Measurements from ENCODE around the gene FOXL3.

The FOXL3 gene

DNA sequence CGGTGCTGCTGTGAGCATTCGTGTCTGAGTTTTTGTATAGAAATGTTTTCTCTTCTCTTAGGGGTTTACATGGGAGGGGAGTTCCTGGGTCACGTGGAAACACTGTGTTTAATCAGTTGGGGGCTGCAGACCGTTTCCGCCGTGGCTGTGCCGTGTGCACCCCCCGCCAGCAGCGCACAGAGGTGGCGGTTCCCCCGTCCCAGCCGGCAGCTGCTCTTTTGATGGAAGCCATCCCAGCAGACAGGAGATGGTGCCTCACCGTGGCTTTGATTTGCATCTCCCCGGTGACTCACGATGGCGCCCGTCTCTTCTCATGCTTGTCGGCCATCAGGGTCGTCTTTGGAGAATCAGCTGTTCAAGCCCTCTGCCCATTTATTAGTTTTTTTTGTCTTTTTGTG, 34.9 kb upstream of the FOXL3 start:
- POLR2A ChIA-PET, result no interaction called here
- Histone ChIP-seq H3K4me1 (ENCODE audit: control extremely low read depth in 1 of 4, control insufficient read depth in 4 of 4, insufficient read depth in 4 of 4, low read length in 3 of 4) (no peaks in the 10 kb centered on the region), H3K27ac (ENCODE audit: insufficient read depth in 1 of 2, low read depth in 1 of 2, low read length in 2 of 2, poor library complexity in 1 of 2, severe bottlenecking in 2 of 2) (no peak overlapping the region), H3K9me3 (ENCODE audit: control extremely low read depth in 1 of 5, control insufficient read depth in 4 of 5, insufficient read depth in 2 of 5, low read depth in 1 of 5, low read length in 4 of 5) (peaks cover 0 to 32% (median 0%) of the 10 kb centered on the region in 5 experiments), H3K36me3 (ENCODE audit: control insufficient read depth in 4 of 4, insufficient read depth in 4 of 4, low read length in 3 of 4) (no peaks in the 10 kb centered on the region), H3K27me3 (replicated peaks in 2 of 5; ENCODE audit: control insufficient read depth in 4 of 5, insufficient read depth in 5 of 5, low read length in 4 of 5) (no peaks in the 10 kb centered on the region), H3K4me3 (ENCODE audit: control insufficient read depth in 1 of 7, extremely low read depth in 1 of 7, insufficient read depth in 4 of 7, low read depth in 2 of 7, low read length in 6 of 7) (no peak overlapping the region)
- no peak for DNase-seq
- CTCF ChIA-PET, result no interaction called here
- WGBS (ENCODE audit: insufficient coverage), result over 99% methylated on average over 15 of the region's 19 CpGs

DNA sequence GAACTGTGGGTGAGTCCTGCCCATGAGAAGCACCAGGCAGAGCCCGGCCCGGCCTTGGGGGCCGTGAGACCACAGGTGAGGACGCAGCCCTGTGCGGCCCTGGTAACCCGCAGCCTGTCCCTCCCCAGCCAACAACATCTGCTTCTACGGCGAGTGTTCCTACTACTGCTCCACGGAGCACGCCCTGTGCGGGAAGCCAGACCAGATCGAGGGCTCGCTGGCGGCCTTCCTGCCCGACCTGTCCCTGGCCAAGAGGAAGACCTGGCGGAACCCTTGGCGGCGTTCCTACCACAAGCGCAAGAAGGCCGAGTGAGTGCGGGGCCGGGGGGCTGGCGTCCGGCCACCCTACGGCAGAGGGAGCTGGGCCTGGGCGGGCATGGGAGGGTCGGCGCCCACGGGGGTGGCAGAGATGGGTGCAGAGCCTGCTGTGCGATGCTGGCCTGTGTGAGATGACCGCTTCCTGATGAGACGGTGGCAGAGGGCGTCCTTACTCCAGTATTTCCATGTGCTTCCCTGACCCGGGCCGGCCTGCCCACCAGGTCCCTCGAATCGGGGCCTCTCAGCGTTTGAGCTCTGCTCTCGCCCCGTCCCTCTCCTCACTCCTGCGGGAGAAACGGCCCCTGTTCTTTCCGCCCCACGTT, 34.1 kb upstream of the FOXL3 start:
- no peak for DNase-seq
- peaks cover 0 to 38% (median 0%) of the 10 kb centered on the region in 5 experiments for H3K9me3 ChIP-seq (ENCODE audit: control extremely low read depth in 1 of 5, control insufficient read depth in 4 of 5, insufficient read depth in 2 of 5, low read depth in 1 of 5, low read length in 4 of 5)
- CTCF ChIA-PET, result no interaction called here
- H3K4me1 ChIP-seq (ENCODE audit: control extremely low read depth in 1 of 4, control insufficient read depth in 4 of 4, insufficient read depth in 4 of 4, low read length in 3 of 4), result no peaks in the 10 kb centered on the region
- WGBS (ENCODE audit: insufficient coverage), result 95% methylated on average over 44 of the region's 44 CpGs
- POLR2A ChIA-PET, result no interaction called here
- H3K36me3 ChIP-seq (ENCODE audit: control insufficient read depth in 4 of 4, insufficient read depth in 4 of 4, low read length in 3 of 4), result peaks cover 0 to 2% (median 0%) of the 10 kb centered on the region in 4 experiments
- H3K27me3 ChIP-seq (replicated peaks in 2 of 5; ENCODE audit: control insufficient read depth in 4 of 5, insufficient read depth in 5 of 5, low read length in 4 of 5), result no peaks in the 10 kb centered on the region
- H3K4me3 ChIP-seq (ENCODE audit: control insufficient read depth in 1 of 7, extremely low read depth in 1 of 7, insufficient read depth in 4 of 7, low read depth in 2 of 7, low read length in 6 of 7), result no peak overlapping the region
- H3K27ac ChIP-seq (ENCODE audit: insufficient read depth in 1 of 2, low read depth in 1 of 2, low read length in 2 of 2, poor library complexity in 1 of 2, severe bottlenecking in 2 of 2), result no peak overlapping the region

DNA sequence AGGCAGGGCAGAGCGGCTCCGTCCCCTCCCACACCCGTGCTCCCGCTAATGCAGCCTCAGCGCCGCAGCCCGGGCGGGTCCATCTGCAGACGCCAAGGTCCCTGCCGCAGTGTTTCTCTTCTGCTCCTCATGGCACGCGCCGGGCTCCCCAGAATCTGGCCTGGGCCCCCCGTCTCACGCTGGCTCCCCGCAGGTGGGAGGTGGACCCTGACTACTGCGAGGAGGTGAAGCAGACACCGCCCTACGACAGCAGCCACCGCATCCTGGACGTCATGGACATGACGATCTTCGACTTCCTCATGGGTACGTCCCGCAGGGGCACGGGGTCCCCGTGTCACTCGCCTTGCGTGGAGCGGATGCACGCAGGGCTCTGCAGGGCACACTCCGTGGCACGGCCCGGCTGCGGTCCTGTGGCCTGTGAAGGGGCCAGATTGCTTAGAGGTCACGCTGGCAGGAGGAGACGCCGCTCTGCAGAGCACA, 33.5 kb upstream of the FOXL3 start:
- DNase-seq, result no peak
- H3K4me1 ChIP-seq (ENCODE audit: control extremely low read depth in 1 of 4, control insufficient read depth in 4 of 4, insufficient read depth in 4 of 4, low read length in 3 of 4), result no peaks in the 10 kb centered on the region
- ChIA-PET CTCF (no interaction called here), POLR2A (no interaction called here)
- H3K9me3 ChIP-seq (ENCODE audit: control extremely low read depth in 1 of 5, control insufficient read depth in 4 of 5, insufficient read depth in 2 of 5, low read depth in 1 of 5, low read length in 4 of 5), result peaks cover 0 to 40% (median 0%) of the 10 kb centered on the region in 5 experiments
- 95% methylated on average over 37 of the region's 38 CpGs for WGBS (ENCODE audit: insufficient coverage)
- no peak overlapping the region for H3K4me3 ChIP-seq (ENCODE audit: control insufficient read depth in 1 of 7, extremely low read depth in 1 of 7, insufficient read depth in 4 of 7, low read depth in 2 of 7, low read length in 6 of 7)
- H3K36me3 ChIP-seq (ENCODE audit: control insufficient read depth in 4 of 4, insufficient read depth in 4 of 4, low read length in 3 of 4), result peaks cover 0 to 2% (median 0%) of the 10 kb centered on the region in 4 experiments
- H3K27me3 ChIP-seq (replicated peaks in 2 of 5; ENCODE audit: control insufficient read depth in 4 of 5, insufficient read depth in 5 of 5, low read length in 4 of 5), result no peaks in the 10 kb centered on the region
- H3K27ac ChIP-seq (ENCODE audit: insufficient read depth in 1 of 2, low read depth in 1 of 2, low read length in 2 of 2, poor library complexity in 1 of 2, severe bottlenecking in 2 of 2), result no peak overlapping the region

DNA sequence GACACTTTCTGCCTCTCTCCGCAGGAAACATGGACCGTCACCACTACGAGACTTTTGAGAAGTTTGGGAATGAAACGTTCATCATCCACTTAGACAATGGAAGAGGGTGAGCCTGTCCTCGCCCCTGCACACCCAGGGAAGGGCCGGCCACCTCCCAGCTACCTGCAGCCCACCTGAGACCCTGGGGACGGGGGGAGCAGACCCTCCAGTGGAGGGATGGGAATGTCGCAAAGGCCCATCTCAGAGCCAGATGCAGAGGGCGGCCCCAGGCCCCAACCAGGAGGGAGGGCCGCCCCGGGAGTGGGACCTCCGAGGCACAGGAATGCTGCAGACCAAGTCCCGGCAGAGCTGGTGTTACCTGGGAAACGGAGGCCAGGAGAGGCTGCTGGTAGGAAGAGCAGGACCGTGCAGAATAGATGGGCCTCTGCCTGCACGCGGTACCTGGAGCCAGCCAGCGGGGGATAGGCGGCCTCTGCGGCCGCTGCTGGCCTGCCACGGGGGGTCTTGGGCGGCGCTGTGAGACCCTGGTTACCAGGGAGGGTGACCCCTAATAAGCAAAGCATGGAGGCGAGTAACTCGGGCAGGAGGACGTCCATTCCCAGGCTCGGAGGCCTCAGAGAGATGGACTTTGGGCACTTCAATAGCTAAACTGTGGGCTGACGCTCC, 32.9 kb upstream of the FOXL3 start:
- H3K9me3 ChIP-seq (ENCODE audit: control extremely low read depth in 1 of 5, control insufficient read depth in 4 of 5, insufficient read depth in 2 of 5, low read depth in 1 of 5, low read length in 4 of 5), result peaks cover 0 to 46% (median 2%) of the 10 kb centered on the region in 5 experiments
- DNase-seq, result no peak
- no peak overlapping the region for H3K27ac ChIP-seq (ENCODE audit: insufficient read depth in 1 of 2, low read depth in 1 of 2, low read length in 2 of 2, poor library complexity in 1 of 2, severe bottlenecking in 2 of 2)
- ChIA-PET CTCF (no interaction called here), POLR2A (no interaction called here)
- 98% methylated on average over 26 of the region's 29 CpGs for WGBS (ENCODE audit: insufficient coverage)
- H3K36me3 ChIP-seq (ENCODE audit: control insufficient read depth in 4 of 4, insufficient read depth in 4 of 4, low read length in 3 of 4), result peaks cover 0 to 2% (median 0%) of the 10 kb centered on the region in 4 experiments
- H3K4me1 ChIP-seq (ENCODE audit: control extremely low read depth in 1 of 4, control insufficient read depth in 4 of 4, insufficient read depth in 4 of 4, low read length in 3 of 4), result no peaks in the 10 kb centered on the region
- H3K27me3 ChIP-seq (replicated peaks in 2 of 5; ENCODE audit: control insufficient read depth in 4 of 5, insufficient read depth in 5 of 5, low read length in 4 of 5), result no peaks in the 10 kb centered on the region
- H3K4me3 ChIP-seq (ENCODE audit: control insufficient read depth in 1 of 7, extremely low read depth in 1 of 7, insufficient read depth in 4 of 7, low read depth in 2 of 7, low read length in 6 of 7), result no peak overlapping the region

DNA sequence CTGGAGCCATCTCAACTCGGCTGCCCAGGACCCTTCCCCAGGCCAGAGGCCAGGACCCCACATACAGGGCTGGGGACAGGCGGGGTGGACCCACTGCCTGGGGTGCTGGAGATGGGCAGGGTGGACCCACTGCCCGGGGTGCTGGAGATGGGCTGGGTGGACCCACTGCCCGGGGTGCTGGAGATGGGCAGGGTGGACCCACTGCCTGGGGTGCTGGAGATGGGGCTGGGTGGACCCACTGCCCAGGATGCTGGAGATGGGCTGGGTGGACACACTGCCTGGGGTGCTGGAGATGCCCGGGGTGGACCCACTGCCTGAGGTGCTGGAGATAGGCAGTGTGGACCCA, 32.4 kb upstream of the FOXL3 start:
- H3K27ac ChIP-seq (ENCODE audit: insufficient read depth in 1 of 2, low read depth in 1 of 2, low read length in 2 of 2, poor library complexity in 1 of 2, severe bottlenecking in 2 of 2), result no peak overlapping the region
- CTCF ChIA-PET, result no interaction called here
- H3K4me1 ChIP-seq (ENCODE audit: control extremely low read depth in 1 of 4, control insufficient read depth in 4 of 4, insufficient read depth in 4 of 4, low read length in 3 of 4), result no peaks in the 10 kb centered on the region
- H3K27me3 ChIP-seq (replicated peaks in 2 of 5; ENCODE audit: control insufficient read depth in 4 of 5, insufficient read depth in 5 of 5, low read length in 4 of 5), result no peaks in the 10 kb centered on the region
- POLR2A ChIA-PET, result no interaction called here
- H3K4me3 ChIP-seq (ENCODE audit: control insufficient read depth in 1 of 7, extremely low read depth in 1 of 7, insufficient read depth in 4 of 7, low read depth in 2 of 7, low read length in 6 of 7), result no peak overlapping the region
- H3K36me3 ChIP-seq (ENCODE audit: control insufficient read depth in 4 of 4, insufficient read depth in 4 of 4, low read length in 3 of 4), result peaks cover 0 to 2% (median 0%) of the 10 kb centered on the region in 4 experiments
- H3K9me3 ChIP-seq (ENCODE audit: control extremely low read depth in 1 of 5, control insufficient read depth in 4 of 5, insufficient read depth in 2 of 5, low read depth in 1 of 5, low read length in 4 of 5), result peaks cover 0 to 51% (median 6%) of the 10 kb centered on the region in 5 experiments
- no peak for DNase-seq
- 56% methylated on average over 4 of the region's 5 CpGs for WGBS (ENCODE audit: insufficient coverage)

DNA sequence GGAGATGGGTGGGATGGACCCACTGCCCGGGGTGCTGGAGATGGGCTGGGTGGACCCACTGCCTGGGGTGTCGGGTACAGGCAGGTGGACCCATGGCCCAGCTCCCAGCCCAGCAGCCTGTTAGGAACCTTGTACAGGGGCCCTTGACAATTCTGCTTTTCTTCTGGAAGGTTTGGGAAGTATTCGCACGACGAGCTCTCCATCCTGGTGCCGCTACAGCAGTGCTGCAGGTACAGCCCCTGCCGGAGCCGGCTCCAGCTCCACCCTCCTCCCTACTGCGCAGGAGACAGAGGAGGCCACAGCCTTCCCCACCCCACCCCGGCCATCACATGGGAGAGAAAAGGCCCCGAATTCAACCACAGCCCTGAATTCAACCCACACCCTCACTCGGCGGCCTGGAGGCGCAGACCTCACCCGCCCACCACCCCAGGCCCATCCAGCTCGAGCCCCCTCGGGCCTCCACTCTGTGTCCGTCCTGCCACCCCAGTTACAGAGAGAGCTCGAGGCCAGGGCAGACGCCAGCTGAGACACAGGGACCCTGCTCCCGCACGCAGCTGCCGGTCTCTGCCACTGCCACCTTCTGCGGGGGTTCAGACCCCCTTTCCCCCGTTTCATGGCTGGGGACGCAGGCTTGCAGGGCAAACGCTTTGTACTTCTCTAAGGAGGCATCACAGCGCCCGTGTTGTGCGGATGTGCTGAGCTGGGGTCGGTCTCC, 31.3 kb upstream of the FOXL3 start:
- no peaks in the 10 kb centered on the region for H3K4me1 ChIP-seq (ENCODE audit: control extremely low read depth in 1 of 4, control insufficient read depth in 4 of 4, insufficient read depth in 4 of 4, low read length in 3 of 4)
- POLR2A ChIA-PET, result no interaction called here
- no peak overlapping the region for H3K4me3 ChIP-seq (ENCODE audit: control insufficient read depth in 1 of 7, extremely low read depth in 1 of 7, insufficient read depth in 4 of 7, low read depth in 2 of 7, low read length in 6 of 7)
- DNase-seq, result no peak
- over 99% methylated on average over 27 of the region's 31 CpGs for WGBS (ENCODE audit: insufficient coverage)
- CTCF ChIA-PET, result no interaction called here
- H3K27me3 ChIP-seq (replicated peaks in 2 of 5; ENCODE audit: control insufficient read depth in 4 of 5, insufficient read depth in 5 of 5, low read length in 4 of 5), result no peaks in the 10 kb centered on the region
- peaks cover 0 to 53% (median 8%) of the 10 kb centered on the region in 5 experiments for H3K9me3 ChIP-seq (ENCODE audit: control extremely low read depth in 1 of 5, control insufficient read depth in 4 of 5, insufficient read depth in 2 of 5, low read depth in 1 of 5, low read length in 4 of 5)
- peaks cover 0 to 2% (median 0%) of the 10 kb centered on the region in 4 experiments for H3K36me3 ChIP-seq (ENCODE audit: control insufficient read depth in 4 of 4, insufficient read depth in 4 of 4, low read length in 3 of 4)
- no peak overlapping the region for H3K27ac ChIP-seq (ENCODE audit: insufficient read depth in 1 of 2, low read depth in 1 of 2, low read length in 2 of 2, poor library complexity in 1 of 2, severe bottlenecking in 2 of 2)

DNA sequence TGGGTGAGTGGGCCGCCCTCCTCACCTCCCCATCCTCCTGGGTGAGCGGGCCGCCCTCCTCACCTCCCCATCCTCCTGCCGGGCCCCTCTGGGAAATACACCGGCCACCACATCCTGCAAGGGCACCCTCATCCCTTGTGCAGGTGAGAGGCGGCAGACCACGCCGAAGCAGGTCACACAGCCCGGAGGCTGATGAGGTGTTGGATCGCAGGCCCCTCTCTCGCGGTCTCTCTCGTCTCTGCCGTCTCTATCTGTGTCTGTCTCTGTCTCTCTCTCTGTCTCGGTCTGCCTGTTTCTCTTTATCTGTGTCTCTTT, 30.8 kb upstream of the FOXL3 start:
- Histone ChIP-seq H3K4me1 (ENCODE audit: control extremely low read depth in 1 of 4, control insufficient read depth in 4 of 4, insufficient read depth in 4 of 4, low read length in 3 of 4) (no peaks in the 10 kb centered on the region), H3K4me3 (ENCODE audit: control insufficient read depth in 1 of 7, extremely low read depth in 1 of 7, insufficient read depth in 4 of 7, low read depth in 2 of 7, low read length in 6 of 7) (no peak overlapping the region), H3K9me3 (ENCODE audit: control extremely low read depth in 1 of 5, control insufficient read depth in 4 of 5, insufficient read depth in 2 of 5, low read depth in 1 of 5, low read length in 4 of 5) (peaks cover 0 to 56% (median 8%) of the 10 kb centered on the region in 5 experiments), H3K27ac (ENCODE audit: insufficient read depth in 1 of 2, low read depth in 1 of 2, low read length in 2 of 2, poor library complexity in 1 of 2, severe bottlenecking in 2 of 2) (no peak overlapping the region), H3K27me3 (replicated peaks in 2 of 5; ENCODE audit: control insufficient read depth in 4 of 5, insufficient read depth in 5 of 5, low read length in 4 of 5) (no peaks in the 10 kb centered on the region), H3K36me3 (ENCODE audit: control insufficient read depth in 4 of 4, insufficient read depth in 4 of 4, low read length in 3 of 4) (peaks cover 0 to 2% (median 0%) of the 10 kb centered on the region in 4 experiments)
- ChIA-PET POLR2A (no interaction called here), CTCF (no interaction called here)
- WGBS (ENCODE audit: insufficient coverage), result 96% methylated on average over 12 of the region's 15 CpGs
- DNase-seq, result no peak

Measured in common myeloid progenitor, CD34-positive (primary cell).